NCI-H1436 treated with DMSO at 0.1 percent for 48 hours (cell line): ENCODE results near the gene USF2.

ENCODE experiments used
- DNase-seq: peaks from one replicate; lab custom pipeline; 2025; lab: John Stamatoyannopoulos, UW

Gene USF2

GRCh38 chr19:35299523-35300338, 31.0 kb downstream of the USF2 start:
- DNase-seq = no peak

DNA sequence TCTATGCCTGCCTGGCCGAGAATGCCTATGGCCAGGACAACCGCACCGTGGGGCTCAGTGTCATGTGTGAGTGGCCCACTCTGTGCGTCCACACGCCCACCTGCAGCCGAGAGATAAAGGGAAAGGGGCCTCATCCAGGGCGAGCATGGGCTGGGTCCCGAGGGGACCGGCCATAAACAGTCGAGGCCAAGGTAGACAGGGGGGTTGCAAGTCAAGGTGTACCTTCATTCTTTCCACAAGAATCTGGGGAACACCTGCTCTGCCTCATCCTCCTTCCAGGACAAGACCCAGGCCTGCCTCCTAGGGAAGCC, 31.5 kb downstream of the USF2 start:
- DNase-seq = no peak

DNA sequence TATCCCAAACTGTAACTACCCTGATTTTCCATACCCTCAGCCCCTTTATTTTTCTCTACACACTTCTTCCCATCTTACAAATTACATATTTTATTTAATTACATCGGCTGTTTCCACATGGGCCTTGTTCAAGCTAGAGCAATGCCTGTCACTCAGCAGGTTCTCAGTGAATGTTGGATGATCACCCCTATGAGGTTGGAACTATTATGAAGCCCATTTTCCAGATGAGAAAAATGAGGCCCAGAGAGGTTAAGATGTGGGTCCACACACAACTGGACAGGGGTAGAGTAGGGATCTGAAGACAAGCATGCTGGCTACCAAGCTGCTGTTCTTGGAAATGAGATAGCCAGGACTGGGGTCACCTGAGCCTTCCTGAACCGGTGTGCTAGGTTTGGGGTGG, 33.2 kb downstream of the USF2 start:
- DNase-seq = no peak

DNA sequence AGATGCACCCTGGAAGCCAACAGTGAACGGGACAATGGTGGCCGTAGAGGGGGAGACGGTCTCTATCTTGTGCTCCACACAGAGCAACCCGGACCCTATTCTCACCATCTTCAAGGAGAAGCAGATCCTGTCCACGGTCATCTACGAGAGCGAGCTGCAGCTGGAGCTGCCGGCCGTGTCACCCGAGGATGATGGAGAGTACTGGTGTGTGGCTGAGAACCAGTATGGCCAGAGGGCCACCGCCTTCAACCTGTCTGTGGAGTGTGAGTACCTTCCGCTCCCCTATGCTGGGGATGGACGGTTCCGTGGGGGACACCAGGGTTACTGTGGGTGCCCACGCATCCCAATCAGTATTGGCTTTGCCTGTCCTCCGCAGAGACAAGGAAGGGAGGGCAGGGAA, 33.7 kb downstream of the USF2 start:
- DNase-seq = no peak

GRCh38 chr19:35303357-35303915, 34.7 kb downstream of the USF2 start:
- no peak for DNase-seq

DNA sequence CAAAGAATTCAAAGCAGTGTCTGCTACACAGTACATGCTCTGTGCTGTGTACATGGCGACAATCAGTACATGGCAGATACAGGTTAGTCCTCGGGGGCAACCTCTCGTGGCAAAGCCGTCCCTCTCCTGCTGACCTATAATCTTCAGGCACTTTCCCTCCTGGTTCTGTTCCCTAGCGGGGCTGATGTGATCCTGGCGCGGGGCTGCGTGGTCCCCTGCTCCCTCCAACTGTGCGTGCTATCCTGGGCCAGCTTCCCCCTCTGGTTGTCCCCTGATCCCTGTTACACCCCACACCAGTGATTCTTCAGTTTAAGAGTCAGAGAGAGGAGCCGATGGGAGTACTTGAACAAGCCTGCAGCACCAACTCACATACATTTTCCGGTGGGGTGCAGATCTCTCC, 35.3 kb downstream of the USF2 start:
- no peak for DNase-seq

DNA sequence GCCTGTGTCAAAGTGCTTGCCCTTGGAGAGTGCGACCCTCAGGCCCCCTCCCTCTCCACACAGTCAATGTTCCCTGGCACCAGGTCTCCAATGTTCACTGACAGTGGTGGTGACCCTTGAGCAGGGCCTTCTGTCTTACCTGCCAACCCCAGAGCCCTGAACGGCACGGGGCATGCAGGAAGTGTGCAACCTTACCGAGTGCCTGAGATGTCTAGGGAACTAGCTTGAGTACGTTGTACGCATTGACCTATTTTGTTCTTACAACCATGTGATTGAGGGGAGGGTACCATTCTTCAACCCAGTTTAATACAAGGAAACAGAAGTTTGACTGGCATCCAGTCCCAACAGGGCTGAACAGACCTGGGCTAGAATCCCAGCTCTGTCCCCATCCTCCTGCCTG, 36.4 kb downstream of the USF2 start:
- no peak for DNase-seq

DNA sequence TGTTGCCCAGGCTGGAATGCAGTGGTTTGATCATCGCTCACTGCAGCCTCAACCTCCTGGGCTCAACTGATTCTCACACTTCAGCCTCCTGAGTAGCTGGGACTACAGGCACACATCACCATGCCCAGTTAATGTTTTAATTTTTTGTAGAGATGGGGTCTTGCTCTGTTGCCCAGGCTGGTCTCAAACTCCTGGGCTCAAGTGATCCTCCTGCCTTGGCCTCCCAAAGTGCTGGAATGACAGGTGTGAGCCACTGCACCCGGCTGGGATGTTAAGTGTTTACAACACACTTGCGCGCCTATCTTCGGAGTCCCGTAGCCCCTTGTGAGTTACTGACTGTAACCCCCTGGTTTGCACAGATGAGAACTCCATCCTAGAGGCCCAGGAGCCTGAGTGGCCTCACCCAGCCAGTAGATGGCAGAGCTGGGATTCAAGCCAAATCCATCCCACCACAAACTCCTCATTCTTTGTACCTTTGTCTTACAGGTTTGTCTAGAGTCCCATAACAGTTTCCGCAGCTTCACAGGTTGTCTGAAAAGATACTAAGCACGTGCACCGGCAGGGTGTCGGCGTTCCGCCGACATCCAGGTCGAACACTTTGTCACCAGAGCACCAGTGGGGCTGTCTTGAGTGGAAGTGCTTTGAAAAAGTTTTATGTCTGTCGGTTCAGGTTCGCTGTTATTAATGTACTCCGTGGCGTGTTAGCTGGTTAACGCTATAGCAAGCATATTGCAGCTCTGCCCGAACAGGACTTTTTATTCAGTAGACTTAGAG, 37.9 kb downstream of the USF2 start:
- DNase-seq = no peak

DNA sequence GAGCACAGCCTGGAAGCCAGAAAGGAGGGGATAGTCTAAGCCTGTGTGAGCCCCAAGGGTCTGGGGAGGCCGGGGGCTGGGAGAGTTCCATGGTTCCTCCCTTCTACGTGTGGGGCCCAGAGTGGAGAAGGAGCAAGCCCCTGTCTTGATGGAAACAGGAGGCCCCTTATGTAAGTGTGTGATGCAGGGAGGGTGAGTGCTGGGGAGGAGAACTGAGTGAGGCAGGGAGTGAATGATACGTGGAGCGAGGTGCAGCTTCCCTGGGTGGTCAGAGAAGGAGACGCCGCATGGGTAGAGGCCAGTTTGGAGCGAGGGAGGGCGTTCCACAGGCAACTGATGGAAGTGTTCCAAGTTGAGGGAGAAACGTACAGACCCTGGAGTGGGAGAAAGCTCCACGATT, 39.2 kb downstream of the USF2 start:
- DNase-seq = no peak

DNA sequence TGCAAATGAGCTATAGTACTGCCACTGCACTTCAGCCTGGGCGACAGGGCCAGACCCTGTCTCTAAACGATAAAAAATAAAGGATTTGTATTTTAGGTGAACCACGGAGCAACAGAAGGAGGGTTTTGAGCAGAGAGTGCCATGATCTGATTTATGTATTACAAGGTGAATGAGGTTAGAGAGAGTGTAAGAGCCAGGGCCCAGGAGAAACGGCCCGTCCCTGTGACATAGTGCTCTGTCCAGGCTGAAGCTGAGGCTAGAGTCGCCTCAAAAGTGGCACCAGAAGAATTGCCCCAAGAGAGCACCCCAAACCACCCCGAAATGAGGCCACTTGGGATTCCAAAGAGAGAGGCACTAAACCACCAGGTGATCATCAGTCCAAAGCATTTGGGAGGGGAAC, 40.1 kb downstream of the USF2 start:
- no peak for DNase-seq

- DNase-seq = no peak
These were observed 40.9 kb downstream of the USF2 start for GRCh38 chr19:35309481-35310279.

GRCh38 chr19:35310331-35310730, 41.6 kb downstream of the USF2 start:
- no peak for DNase-seq

GRCh38 chr19:35310811-35311465, 42.2 kb downstream of the USF2 start:
- DNase-seq = no peak

DNA sequence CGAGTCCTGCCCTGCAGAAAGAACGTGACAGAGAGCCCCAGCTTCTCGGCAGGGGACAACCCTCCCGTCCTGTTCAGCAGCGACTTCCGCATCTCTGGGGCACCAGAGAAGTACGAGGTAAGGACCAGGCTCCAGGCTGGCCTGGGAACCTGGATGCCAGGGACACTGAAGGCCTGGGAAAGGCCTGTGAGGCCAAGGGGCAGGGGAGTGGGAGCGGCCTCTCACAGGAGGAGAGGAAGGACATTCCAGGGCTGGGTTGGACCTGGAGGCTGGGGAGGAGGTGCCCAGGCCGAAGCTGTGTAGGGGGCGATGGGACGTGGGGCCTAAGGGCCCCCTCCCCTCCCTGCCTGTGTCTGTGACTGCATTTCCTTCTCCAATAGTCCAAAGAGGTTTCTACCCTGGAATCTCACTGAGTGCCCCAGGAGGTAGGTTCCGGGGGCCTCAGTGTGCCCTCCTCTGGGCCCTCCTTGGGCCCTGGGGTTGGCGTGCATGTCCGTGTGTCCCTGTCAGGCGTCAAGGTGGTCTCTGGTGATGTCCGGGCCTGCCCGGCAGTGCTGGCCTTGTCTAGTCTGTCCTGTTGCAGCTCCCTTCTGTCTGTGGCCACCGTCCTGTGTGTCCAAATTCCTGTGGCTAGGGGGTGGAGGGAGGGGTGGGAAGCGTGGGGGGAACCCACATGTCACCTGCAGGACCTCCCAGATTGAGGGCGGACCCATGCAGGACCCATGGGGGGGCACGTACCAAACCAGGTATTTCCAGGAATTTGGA, 43.3 kb downstream of the USF2 start:
- no peak for DNase-seq

DNA sequence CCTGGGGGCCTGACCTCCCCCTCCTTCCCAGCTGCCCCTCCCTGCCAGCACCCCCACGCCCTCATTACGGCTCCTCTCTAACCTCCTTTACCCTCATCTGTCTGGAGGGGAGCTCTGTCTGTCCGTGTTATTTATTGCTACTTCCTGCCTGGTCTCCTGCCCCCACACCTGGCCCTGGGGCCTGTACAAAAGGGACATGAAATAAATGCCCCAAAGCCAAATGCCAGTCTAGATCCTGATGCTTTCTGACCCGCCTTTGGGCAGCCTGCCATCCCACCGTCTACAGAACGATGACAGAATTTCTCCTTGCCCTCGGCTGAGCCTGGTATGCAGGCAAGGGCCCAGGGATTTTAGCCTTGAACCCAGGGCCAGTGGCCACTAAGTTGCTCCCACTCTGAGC, 44.8 kb downstream of the USF2 start:
- DNase-seq = no peak

DNA sequence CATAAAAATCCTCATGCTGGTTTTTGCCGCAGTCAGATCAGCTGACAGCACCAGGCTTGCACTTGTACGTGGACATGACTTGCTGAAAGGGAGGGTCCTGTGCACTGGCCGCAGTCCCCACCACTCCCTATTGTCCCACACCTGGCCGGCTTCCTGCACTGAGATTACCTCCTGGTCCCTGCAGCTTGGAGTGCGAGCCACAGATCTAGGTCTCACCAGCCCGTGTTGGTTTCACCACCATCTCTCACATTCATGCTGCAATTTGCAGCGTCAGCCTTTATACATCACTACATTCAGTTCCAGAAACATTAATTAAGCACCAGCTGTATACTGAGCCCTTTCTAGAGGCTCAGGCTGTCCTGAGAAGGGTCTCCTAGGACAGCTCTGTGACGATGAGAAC, 45.3 kb downstream of the USF2 start:
- no peak for DNase-seq

DNA sequence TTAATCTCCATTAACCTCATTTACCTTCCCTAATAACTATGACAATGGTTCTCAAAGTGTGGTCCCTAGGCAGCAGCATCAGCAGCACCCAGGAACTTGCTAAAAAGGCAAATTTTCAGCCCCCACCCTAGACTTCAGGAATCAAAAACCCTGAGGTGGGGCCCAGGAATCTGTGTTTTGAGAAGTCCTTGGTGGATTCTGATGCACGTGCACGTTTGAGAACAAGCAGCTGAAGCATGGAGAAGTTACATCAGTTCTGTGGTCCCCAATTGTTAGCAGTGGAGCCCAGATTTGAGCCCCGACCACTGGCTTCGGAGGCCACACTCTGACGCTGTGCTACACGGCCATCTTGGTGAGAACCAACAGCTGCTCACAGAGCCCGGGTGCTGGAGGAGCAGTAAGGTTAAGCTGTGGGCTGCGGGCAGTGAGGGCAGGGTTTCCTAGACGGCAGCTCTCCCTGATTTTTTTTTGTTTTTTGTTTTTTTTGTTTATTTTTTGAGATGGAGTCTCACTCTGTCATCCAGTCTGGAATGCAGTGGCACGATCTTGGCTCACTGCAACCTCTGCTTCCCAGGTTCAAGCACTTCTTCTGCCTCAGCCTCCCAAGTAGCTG, 46.2 kb downstream of the USF2 start:
- DNase-seq = no peak

DNA sequence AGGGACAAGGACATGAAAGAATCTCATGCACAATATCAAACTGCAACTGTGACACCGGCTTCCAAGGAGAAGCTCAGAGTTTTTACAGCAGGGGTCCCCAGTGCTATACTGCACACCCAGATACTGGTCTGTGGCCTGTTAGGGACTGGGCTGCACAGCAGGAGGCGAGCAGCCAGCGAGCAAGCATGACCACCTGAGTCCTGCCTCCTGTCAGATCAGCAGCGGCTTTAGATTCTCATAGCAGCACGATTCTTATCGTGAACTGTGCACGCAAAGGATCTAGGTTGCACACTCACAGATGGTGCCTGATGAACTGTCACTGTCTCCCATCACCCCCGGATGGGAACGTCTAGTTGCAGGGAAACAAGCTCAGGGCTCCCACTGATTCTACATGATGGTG, 47.1 kb downstream of the USF2 start:
- no peak for DNase-seq

GRCh38 chr19:35316560-35316959, 47.8 kb downstream of the USF2 start:
- no peak for DNase-seq

- no peak for DNase-seq
These were observed 48.8 kb downstream of the USF2 start for GRCh38 chr19:35317464-35318043.
